ENCODE measurements around the gene MYH6. TPM values are rescaled to one million over a fixed set of nuclear protein-coding genes. Genes with fewer than 3 reads are reported as not detected.

The MYH6 gene
- not detected in 2 replicates for total RNA-seq

DNA sequence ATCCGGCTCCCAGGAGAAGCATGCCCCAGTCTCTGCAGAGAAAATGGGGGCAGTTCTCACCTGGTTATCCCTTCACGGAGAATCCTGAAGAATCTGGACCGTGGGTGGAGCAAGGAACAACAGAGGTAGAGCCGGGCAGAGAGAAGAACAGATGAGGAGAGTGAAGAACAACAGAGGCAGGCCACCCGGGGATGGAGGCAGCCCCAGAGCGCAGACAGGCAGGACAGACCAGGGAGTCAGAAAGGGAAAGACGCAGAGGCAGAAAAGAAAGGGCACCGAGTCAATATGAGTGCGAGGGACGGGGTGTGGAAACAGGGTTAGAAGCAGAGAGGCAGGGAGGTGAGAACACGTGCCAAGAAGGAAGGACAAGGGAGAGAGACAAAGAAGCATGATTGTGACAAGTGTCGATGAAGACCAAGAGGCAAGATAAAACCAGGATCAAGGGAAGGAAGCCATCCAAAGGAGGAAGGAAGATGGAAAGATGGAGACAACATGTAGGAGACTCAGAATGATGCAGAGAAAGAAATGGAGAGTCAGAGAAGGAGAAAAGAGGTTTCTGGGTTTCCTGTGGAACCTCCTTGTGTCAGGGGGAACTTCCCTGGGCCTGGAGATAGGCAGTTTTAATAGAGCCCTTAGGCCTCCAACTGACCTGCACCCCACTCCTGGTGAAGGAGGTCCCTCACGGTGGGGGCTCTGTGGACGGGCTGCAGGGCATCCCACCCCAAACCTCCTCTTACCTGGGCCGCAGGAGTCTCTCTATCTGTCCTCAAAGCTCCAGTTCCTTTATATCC, at the start of gene MYH6:
Gene MYH6 (minus strand): TSS at position 758 of the 791 bp plus-strand sequence. CDS start 1,050 bp downstream, outside the sequence.

DNA sequence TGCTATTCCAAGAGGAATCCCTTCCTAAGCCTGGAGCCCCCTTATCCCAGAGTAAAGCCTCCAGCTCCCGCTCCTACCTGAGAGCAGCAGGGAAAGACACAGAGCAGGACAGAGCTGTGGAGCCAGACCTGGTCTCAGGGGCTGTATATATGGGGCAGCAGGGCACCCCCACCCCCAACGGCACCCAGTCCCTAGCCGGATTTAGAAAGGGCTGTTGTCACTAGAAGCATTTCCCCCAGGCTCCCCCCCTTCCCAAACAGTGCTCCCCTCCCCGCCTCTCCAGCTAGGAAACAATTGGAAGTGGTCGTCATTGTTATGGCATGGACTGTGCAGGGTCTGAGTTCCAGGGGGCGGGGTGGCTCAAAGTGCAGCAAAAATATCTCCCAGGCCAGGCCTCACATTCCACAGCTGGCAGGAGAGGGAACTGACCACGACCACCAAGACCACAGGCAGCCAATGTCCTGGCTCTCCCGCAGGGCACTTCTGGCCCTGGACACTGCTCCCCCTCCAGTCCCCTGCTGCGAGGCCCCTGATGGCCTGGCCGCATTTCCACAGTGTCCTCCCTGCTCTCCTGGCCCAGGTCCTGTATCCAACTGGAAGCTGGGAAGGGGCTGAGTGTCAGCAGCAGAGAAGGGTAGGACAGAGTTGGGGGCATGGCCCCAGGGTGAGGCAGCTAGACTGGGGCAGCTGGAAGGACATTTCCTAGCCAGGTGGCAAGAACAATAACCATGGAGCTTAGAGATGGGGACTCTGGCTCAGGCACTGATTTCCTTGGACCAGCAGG, 27.7 kb upstream of the MYH6 start, which contains the start of gene MYH7:
Gene MYH7 (minus strand): TSS at position 118 of the 784 bp plus-strand sequence. CDS start 1,928 bp downstream, outside the sequence.

DNA sequence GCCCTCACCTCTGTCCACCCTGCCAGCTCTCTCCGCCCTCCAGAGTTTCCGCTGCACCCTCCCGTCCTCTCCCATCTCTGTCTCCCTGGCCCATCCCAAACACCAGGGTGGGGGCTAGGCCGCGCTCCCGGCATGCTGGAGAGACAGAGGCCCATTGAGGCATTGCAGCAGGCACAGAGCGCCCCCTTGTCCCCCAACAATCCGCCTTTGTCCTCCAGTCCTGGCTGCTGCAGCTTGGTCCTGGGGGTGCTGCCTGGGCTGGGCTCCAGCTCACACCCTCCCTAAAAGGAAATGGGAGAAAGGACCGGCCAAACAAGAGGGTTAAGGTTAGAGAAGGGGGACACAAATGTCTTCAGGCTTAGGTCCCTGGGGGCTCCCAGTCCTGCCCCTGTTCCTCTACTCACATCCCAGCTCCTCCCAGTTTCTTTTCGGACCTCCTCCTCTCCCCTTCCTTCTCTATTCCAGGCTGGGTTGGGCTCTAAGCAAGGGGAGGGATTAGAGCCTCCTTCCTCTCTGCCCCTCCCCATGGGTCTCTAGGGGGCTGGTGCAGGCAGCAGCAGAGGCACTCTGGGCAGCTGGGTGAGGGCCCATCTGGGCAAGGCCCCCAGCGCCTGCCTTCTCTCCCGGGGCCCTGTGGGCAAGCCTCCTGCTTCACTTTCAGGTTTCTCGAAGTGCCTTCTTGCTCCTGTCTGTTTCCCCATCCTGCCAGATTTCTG, 31.4 kb downstream of the MYH6 start, which contains the start of gene CMTM5:
Gene CMTM5 (plus strand): TSS at position 565 of the 716 bp plus-strand sequence. CDS start 206 bp downstream, outside the sequence.

DNA sequence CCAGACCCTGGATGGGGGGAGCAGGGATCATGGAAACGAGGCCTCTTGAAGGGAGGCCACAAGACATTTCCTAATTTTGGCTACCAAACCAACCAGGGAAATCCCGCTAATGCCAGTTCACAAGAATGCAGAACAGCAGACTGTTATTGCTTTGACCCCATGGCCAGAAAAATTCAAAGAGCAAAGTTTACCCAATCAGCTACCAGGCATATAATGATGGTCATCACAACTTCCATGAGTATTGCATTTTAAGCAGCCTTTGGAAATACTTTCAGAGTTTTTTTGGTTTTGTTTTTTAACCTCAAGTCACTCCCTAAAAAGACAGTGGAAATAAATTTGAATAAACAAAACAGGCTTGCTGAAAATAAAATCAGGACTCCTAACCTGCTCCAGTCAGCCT, 35.6 kb downstream of the MYH6 start, which contains the start of gene IL25:
Gene IL25 (plus strand): TSS at position 301 of the 400 bp plus-strand sequence.

DNA sequence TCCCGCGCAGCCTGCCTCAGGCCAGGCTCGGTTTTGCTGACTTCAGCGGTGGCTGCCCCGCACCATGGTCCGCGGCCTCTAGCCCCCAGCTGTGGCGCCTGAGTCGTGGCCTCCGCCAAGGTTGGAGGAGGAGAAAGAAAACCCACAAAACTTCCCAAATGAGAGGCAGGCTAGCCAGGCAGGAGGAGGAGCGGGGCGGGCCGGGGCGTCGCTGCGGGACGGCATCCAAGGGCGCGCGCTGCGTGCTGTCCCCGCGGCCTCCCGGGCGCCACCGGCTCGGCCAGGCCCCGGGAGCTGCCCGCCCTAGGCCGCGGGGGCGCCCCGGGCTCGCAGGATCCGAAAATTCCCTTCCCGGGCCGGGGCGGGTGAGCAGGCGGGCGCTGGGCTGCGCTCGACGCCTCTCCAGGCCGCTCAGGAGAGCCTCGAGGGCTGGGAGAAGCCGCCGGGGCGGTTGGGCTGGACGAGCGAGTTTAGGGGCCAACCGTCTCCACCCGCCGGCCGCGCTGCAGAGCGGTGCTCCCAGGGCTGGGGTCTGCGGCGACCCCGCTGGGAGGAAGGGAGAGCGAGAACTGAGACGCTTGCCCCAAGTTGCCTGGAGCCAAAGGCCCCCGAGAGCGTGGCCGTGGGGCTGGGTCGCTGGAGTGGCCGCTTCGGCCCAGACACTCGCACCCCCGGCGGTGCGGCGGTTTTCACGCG, 42.9 kb downstream of the MYH6 start, which contains the start of gene EFS:
Gene EFS (minus strand): TSS at position 137 of the 696 bp plus-strand sequence. CDS start 147 bp downstream, outside the sequence.

DNA sequence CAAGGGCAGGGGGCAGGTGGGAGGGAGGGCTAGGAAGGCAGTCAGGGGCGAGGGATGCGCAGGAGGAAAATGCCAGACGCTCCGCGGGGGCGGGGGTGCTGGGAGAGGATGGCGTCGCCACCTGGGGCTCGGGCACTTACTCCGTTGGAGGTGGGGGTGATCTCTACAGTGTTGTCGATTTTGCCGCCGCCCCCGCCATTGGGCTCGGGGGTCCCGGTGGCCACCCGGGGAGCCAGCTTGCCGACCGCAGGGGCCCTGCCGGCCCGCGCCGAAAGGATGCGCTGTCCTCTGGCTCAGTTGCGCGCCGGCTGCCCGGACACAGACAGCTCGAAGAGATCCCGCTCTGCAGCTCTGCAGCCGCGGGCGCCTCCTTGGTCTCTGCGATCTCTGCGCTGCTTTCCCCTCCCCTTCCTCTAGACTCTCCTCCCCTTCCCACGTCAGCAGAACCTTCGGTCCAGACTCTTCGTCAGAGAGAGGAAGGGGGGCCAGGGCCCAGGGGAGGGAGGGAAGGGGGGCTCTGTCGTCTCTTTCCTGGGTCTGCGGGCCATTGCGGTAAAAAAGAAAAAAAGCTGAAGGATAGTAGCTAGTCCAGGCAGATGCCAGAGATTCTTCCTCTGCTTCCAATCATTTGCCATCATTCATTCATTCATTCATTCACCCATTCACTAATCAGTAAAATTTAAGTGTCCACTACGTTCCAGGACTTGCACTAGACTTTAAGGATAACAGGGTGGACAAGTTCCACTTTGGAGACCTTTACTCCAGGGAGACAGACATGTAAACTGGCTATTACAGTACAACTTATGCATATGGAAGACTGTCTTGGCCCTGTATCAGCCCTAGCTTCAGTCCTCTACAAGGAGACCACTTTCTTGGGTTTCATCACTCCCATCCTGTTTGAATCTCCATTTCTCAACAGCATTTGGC, 55.3 kb downstream of the MYH6 start, which contains the start of gene SLC22A17:
Gene SLC22A17 (minus strand): TSS at position 382 of the 927 bp plus-strand sequence.

Other genes starting within 250 kb of the MYH6 start
- 73.6 and 75.6 TPM in 2 replicates for gene SLC7A8, start 224.6 kb downstream of the MYH6 start, total RNA-seq
- gene RNF212B, start 170.3 kb downstream of the MYH6 start, total RNA-seq: not detected in 2 replicates
- 2.4 and 4.1 TPM in 2 replicates for gene HOMEZ, start 122.1 kb downstream of the MYH6 start, total RNA-seq
- gene PPP1R3E, start 105.4 kb downstream of the MYH6 start, total RNA-seq: 2.8 and 3.5 TPM in 2 replicates
- 21.0 and 26.2 TPM in 2 replicates for gene BCL2L2, start 101.4 kb downstream of the MYH6 start, total RNA-seq
- gene PABPN1, start 86.8 kb downstream of the MYH6 start, total RNA-seq: 69.9 and 83.4 TPM in 2 replicates
- gene SLC22A17, start 55.4 kb downstream of the MYH6 start, total RNA-seq: 11.9 and 12.1 TPM in 2 replicates
- 6.3 and 10.7 TPM in 2 replicates for gene EFS, start 43.1 kb downstream of the MYH6 start, total RNA-seq
- gene IL25, start 35.5 kb downstream of the MYH6 start, total RNA-seq: not detected in 2 replicates
- gene CMTM5, start 31.2 kb downstream of the MYH6 start, total RNA-seq: 0.31 and 0.40 TPM in 2 replicates
- gene MYH7, start 27.4 kb upstream of the MYH6 start, total RNA-seq: not detected in 2 replicates
- 42.3 and 42.7 TPM in 2 replicates for gene NGDN, start 61.4 kb upstream of the MYH6 start, total RNA-seq
- gene ZFHX2, start 143.5 kb upstream of the MYH6 start, total RNA-seq: under 0.01 and 0.06 TPM in 2 replicates
- 15.0 and 18.0 TPM in 2 replicates for gene THTPA, start 148.0 kb upstream of the MYH6 start, total RNA-seq
- 3.2 and 4.2 TPM in 2 replicates for gene AP1G2, start 159.5 kb upstream of the MYH6 start, total RNA-seq
- gene JPH4, start 170.5 kb upstream of the MYH6 start, total RNA-seq: not detected in 2 replicates
- under 0.01 TPM in 1 of 2 replicates, not detected in the other for gene DHRS2, start 228.1 kb upstream of the MYH6 start, total RNA-seq

All from aortic smooth muscle cell (primary cell).